GM23338 (cell line): Measurements from ENCODE around the gene UNC5A. TPM values are rescaled to one million over a fixed set of nuclear protein-coding genes. Genes with fewer than 3 reads are reported as not detected.

Experiments
- ATAC-seq: fragments of 200-7000 bp; cut with Tn5 transposase; 3 replicates; pipeline ENCODE4 v1.9.1; 2020
- DNase-seq: peaks from one replicate; pipeline ENCODE4 v3.0.0-alpha.2; 2015; ENCODE audit warnings: low spot score
- H2AFZ ChIP-seq: fragments of 200-600 bp; sonication (generic); 2 replicates; pipeline ENCODE4 v1.8.0; 2016; ENCODE audit warnings: antibody characterized with exemption, mild to moderate bottlenecking, moderate library complexity
- H3F3A ChIP-seq: fragments of 200-600 bp; sonication (generic); replicated peaks from 2 replicates; pipeline ENCODE4 v1.8.0; 2017; ENCODE audit warnings: antibody characterized with exemption, mixed run types, low read depth
- H3K27ac ChIP-seq: fragments of 200-600 bp; sonication (generic); 2 replicates; pipeline ENCODE4 v1.6.1; 2016; ENCODE audit warnings: low read depth
- H3K27me3 ChIP-seq: fragments of 200-600 bp; sonication (generic); 2 replicates; pipeline ENCODE4 v1.8.0; 2016; ENCODE audit warnings: mild to moderate bottlenecking, mixed run types, moderate library complexity; ENCODE audit not compliant: insufficient read depth
- H3K36me3 ChIP-seq: fragments of 200-600 bp; sonication (generic); 2 replicates; pipeline ENCODE4 v1.8.0; 2016; ENCODE audit warnings: mild to moderate bottlenecking; ENCODE audit not compliant: insufficient read depth
- H3K4me1 ChIP-seq: fragments of 200-600 bp; sonication (generic); 2 replicates; pipeline ENCODE4 v1.8.0; 2016; ENCODE audit warnings: mild to moderate bottlenecking, moderate library complexity; ENCODE audit not compliant: insufficient read depth
- H3K4me2 ChIP-seq: fragments of 200-600 bp; sonication (generic); 2 replicates; pipeline ENCODE4 v1.7.1; 2017; ENCODE audit warnings: mixed run types
- H3K4me3 ChIP-seq: fragments of 200-600 bp; sonication (generic); 2 replicates; pipeline ENCODE4 v1.6.1; 2016; ENCODE audit warnings: mixed run types
- H3K79me2 ChIP-seq: fragments of 200-600 bp; sonication (generic); replicated peaks from 2 replicates; pipeline ENCODE4 v1.8.0; 2017; ENCODE audit warnings: mild to moderate bottlenecking; ENCODE audit not compliant: insufficient read depth
- H3K9me2 ChIP-seq: fragments of 200-600 bp; sonication (generic); 2 replicates; pipeline ENCODE4 v1.8.0; 2017; ENCODE audit not compliant: insufficient read depth
- H4K20me1 ChIP-seq: fragments of 200-600 bp; sonication (generic); replicated peaks from 2 replicates; pipeline ENCODE4 v1.8.0; 2017; ENCODE audit warnings: mild to moderate bottlenecking; ENCODE audit not compliant: insufficient read depth
- H3K27ac Mint-ChIP-seq: 2 replicates; pipeline ENCODE4 v1.8.0; 2020; ENCODE audit warnings: inconsistent platforms, mild to moderate bottlenecking, moderate library complexity, mixed read lengths
- H3K27me3 Mint-ChIP-seq: 3 replicates; pipeline ENCODE4 v1.8.0; 2022; ENCODE audit warnings: low read depth, mild to moderate bottlenecking, moderate library complexity, mixed read lengths, inconsistent platforms; ENCODE audit not compliant: insufficient read depth, poor library complexity
- H3K36me3 Mint-ChIP-seq: 3 replicates; pipeline ENCODE4 v1.8.0; 2021; ENCODE audit warnings: low read depth, mild to moderate bottlenecking, inconsistent platforms, moderate library complexity, mixed read lengths
- H3K4me1 Mint-ChIP-seq: 3 replicates; pipeline ENCODE4 v1.8.0; 2020; ENCODE audit warnings: mild to moderate bottlenecking, inconsistent platforms, mixed read lengths
- H3K4me3 Mint-ChIP-seq: 3 replicates; pipeline ENCODE4 v1.8.0; 2021; ENCODE audit warnings: moderate library complexity, mild to moderate bottlenecking, inconsistent platforms, mixed read lengths
- H3K9me3 Mint-ChIP-seq: 3 replicates; pipeline ENCODE4 v1.8.0; 2020; ENCODE audit warnings: moderate library complexity, mild to moderate bottlenecking, inconsistent platforms, mixed read lengths
- CREB1 ChIP-seq: fragments of 250-450 bp; sonication (Bioruptor Pico); IDR thresholded peaks from 2 replicates; pipeline ENCODE4 v1.5.0; 2020; ENCODE audit warnings: low read depth, mild to moderate bottlenecking, moderate library complexity
- EZH2 ChIP-seq: fragments of 200-600 bp; sonication (generic); IDR thresholded peaks from one replicate; pipeline ENCODE4 v1.8.0; 2017; ENCODE audit warnings: antibody characterized with exemption, mild to moderate bottlenecking, low read depth; ENCODE audit not compliant: unreplicated experiment
- EZH2phosphoT487 ChIP-seq: fragments of 200-600 bp; sonication (generic); IDR thresholded peaks from one replicate; pipeline ENCODE4 v1.8.1; 2018; ENCODE audit warnings: antibody characterized with exemption; ENCODE audit not compliant: unreplicated experiment
- JUNB ChIP-seq: IDR thresholded peaks from one replicate; pipeline ENCODE4 v1.6.1; 2016; ENCODE audit warnings: antibody characterized with exemption; ENCODE audit not compliant: unreplicated experiment
- NANOG ChIP-seq: IDR thresholded peaks from 2 replicates; pipeline ENCODE4 v1.6.1; 2016; ENCODE audit warnings: antibody characterized with exemption, borderline replicate concordance
- POLR2AphosphoS5 ChIP-seq: IDR thresholded peaks from 2 replicates; pipeline ENCODE4 v1.6.1; 2016; ENCODE audit warnings: antibody characterized with exemption, low read depth
- STAT1 ChIP-seq: IDR thresholded peaks from one replicate; pipeline ENCODE4 v1.6.1; 2016; ENCODE audit warnings: antibody characterized with exemption; ENCODE audit not compliant: unreplicated experiment
- ZNF114 ChIP-seq: fragments of 250-450 bp; sonication (Bioruptor Pico); IDR thresholded peaks from 2 replicates; pipeline ENCODE4 v1.5.0; 2020; ENCODE audit warnings: mild to moderate bottlenecking, moderate library complexity
- ZNF331 ChIP-seq: fragments of 250-450 bp; sonication (Bioruptor Pico); IDR thresholded peaks from 2 replicates; pipeline ENCODE4 v1.5.0; 2020; ENCODE audit warnings: low read depth, mild to moderate bottlenecking, moderate library complexity
- polyA plus RNA-seq: library from polyadenylated mRNA; unstranded; fragments of >200 nt; fragmentation: Nextera tagmentation; extraction: Ambion mirVana; gene quantifications from 2 replicates; pipeline ENCODE4 v1.2.1, GENCODE V29; 2016
- total RNA-seq: library from RNA; depleted of rRNA; stranded (reverse); fragments of >200 nt; shearing (Covaris generic); gene quantifications from 2 replicates; pipeline ENCODE4 v1.2.3, GENCODE V29; 2014
- TF ChIP-seq, protein P1 (sequence below): IDR thresholded peaks from 2 replicates; pipeline ENCODE4 v1.6.1; 2016; ENCODE audit warnings: antibody characterized with exemption
- TF ChIP-seq, protein P2 (sequence below): fragments of 250-450 bp; sonication (Bioruptor Pico); IDR thresholded peaks from 2 replicates; pipeline ENCODE4 v1.5.0; 2020; ENCODE audit warnings: mild to moderate bottlenecking, moderate library complexity
- TF ChIP-seq, protein P3 (sequence below), 2 experiments: fragments of 200-600 bp in 1 of 2; sonication (generic) in 1 of 2; conservative IDR thresholded peaks; 2 replicates each; pipeline versions ENCODE4 v1.5.1 to v1.6.1; 2016 to 2017; ENCODE audit warnings: antibody characterized with exemption in 2 of 2, low read depth in 2 of 2, mild to moderate bottlenecking in 2 of 2, moderate library complexity in 1 of 2
- TF ChIP-seq, protein P4 (sequence below): IDR thresholded peaks from one replicate; pipeline ENCODE4 v1.6.1; 2018; ENCODE audit warnings: antibody characterized with exemption; ENCODE audit not compliant: unreplicated experiment

Gene UNC5A
- total and polyA plus RNA-seq, 2 experiments from 2014 or later = 0.92 to 3.9 TPM

DNA sequence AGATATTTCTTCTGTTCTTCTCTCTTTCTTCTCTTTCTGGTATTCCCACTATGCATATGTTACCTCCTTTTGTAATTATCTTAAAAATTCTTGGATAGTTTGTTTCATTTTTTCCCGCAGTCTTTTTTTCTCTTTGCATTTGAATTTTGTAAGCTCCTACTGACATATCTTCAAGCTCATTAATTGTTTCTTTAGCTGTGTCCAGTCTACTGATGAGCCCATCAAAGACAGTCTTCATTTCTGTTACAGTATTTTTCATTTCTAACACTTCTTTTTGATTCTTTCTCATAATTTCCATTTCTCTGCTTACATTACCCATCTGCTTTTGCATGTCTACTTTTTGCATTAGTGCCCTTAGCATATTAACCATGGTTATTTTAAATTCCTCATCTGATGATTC lies 44.7 kb upstream of the UNC5A start:
- Histone ChIP-seq H3K79me2 (no peaks in the 10 kb centered on the region), H3F3A (no peaks in the 10 kb centered on the region), H4K20me1 (no peaks in the 10 kb centered on the region), H3K4me2 (no peak overlapping the region), H3K36me3 (no peaks in the 10 kb centered on the region), H3K27ac (no peak overlapping the region), H3K4me1 (peaks cover 7% of the 10 kb centered on the region; the same call in 1 of the 2 replicates), H3K9me2 (no peaks in the 10 kb centered on the region; the same call in 1 of the 2 replicates), H2AFZ (no peak overlapping the region), H3K27me3 (no peaks in the 10 kb centered on the region), H3K4me3 (no peak overlapping the region)
- H3K4me3 Mint-ChIP-seq = no peak overlapping the region
- no peak overlapping the region for H3K27ac Mint-ChIP-seq
- H3K36me3 Mint-ChIP-seq = no peaks in the 10 kb centered on the region
- DNase-seq (no peak), ATAC-seq (no peak)
- peaks cover 7% of the 10 kb centered on the region; the same call in 2 of the 3 replicates for H3K9me3 Mint-ChIP-seq
- TF ChIP-seq, protein P1, sequence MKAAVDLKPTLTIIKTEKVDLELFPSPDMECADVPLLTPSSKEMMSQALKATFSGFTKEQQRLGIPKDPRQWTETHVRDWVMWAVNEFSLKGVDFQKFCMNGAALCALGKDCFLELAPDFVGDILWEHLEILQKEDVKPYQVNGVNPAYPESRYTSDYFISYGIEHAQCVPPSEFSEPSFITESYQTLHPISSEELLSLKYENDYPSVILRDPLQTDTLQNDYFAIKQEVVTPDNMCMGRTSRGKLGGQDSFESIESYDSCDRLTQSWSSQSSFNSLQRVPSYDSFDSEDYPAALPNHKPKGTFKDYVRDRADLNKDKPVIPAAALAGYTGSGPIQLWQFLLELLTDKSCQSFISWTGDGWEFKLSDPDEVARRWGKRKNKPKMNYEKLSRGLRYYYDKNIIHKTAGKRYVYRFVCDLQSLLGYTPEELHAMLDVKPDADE = no peak
- no peak for TF ChIP-seq EZH2phosphoT487
- TF ChIP-seq ZNF114 (CRISPR knock-in tag) = no peak
- no peak for TF ChIP-seq CREB1 (CRISPR knock-in tag)
- TF ChIP-seq, protein P2, sequence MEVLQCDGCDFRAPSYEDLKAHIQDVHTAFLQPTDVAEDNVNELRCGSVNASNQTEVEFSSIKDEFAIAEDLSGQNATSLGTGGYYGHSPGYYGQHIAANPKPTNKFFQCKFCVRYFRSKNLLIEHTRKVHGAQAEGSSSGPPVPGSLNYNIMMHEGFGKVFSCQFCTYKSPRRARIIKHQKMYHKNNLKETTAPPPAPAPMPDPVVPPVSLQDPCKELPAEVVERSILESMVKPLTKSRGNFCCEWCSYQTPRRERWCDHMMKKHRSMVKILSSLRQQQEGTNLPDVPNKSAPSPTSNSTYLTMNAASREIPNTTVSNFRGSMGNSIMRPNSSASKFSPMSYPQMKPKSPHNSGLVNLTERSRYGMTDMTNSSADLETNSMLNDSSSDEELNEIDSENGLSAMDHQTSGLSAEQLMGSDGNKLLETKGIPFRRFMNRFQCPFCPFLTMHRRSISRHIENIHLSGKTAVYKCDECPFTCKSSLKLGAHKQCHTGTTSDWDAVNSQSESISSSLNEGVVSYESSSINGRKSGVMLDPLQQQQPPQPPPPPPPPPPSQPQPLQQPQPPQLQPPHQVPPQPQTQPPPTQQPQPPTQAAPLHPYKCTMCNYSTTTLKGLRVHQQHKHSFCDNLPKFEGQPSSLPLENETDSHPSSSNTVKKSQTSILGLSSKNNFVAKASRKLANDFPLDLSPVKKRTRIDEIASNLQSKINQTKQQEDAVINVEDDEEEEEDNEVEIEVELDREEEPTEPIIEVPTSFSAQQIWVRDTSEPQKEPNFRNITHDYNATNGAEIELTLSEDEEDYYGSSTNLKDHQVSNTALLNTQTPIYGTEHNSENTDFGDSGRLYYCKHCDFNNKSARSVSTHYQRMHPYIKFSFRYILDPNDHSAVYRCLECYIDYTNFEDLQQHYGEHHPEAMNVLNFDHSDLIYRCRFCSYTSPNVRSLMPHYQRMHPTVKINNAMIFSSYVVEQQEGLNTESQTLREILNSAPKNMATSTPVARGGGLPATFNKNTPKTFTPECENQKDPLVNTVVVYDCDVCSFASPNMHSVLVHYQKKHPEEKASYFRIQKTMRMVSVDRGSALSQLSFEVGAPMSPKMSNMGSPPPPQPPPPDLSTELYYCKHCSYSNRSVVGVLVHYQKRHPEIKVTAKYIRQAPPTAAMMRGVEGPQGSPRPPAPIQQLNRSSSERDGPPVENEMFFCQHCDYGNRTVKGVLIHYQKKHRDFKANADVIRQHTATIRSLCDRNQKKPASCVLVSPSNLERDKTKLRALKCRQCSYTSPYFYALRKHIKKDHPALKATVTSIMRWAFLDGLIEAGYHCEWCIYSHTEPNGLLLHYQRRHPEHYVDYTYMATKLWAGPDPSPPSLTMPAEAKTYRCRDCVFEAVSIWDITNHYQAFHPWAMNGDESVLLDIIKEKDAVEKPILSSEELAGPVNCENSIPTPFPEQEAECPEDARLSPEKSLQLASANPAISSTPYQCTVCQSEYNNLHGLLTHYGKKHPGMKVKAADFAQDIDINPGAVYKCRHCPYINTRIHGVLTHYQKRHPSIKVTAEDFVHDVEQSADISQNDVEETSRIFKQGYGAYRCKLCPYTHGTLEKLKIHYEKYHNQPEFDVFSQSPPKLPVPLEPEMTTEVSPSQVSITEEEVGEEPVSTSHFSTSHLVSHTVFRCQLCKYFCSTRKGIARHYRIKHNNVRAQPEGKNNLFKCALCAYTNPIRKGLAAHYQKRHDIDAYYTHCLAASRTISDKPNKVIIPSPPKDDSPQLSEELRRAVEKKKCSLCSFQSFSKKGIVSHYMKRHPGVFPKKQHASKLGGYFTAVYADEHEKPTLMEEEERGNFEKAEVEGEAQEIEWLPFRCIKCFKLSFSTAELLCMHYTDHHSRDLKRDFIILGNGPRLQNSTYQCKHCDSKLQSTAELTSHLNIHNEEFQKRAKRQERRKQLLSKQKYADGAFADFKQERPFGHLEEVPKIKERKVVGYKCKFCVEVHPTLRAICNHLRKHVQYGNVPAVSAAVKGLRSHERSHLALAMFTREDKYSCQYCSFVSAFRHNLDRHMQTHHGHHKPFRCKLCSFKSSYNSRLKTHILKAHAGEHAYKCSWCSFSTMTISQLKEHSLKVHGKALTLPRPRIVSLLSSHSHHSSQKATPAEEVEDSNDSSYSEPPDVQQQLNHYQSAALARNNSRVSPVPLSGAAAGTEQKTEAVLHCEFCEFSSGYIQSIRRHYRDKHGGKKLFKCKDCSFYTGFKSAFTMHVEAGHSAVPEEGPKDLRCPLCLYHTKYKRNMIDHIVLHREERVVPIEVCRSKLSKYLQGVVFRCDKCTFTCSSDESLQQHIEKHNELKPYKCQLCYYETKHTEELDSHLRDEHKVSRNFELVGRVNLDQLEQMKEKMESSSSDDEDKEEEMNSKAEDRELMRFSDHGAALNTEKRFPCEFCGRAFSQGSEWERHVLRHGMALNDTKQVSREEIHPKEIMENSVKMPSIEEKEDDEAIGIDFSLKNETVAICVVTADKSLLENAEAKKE = no peak
- TF ChIP-seq ZNF331 (CRISPR knock-in tag) = no peak
- TF ChIP-seq POLR2AphosphoS5 = no peak
- TF ChIP-seq, protein P3, sequence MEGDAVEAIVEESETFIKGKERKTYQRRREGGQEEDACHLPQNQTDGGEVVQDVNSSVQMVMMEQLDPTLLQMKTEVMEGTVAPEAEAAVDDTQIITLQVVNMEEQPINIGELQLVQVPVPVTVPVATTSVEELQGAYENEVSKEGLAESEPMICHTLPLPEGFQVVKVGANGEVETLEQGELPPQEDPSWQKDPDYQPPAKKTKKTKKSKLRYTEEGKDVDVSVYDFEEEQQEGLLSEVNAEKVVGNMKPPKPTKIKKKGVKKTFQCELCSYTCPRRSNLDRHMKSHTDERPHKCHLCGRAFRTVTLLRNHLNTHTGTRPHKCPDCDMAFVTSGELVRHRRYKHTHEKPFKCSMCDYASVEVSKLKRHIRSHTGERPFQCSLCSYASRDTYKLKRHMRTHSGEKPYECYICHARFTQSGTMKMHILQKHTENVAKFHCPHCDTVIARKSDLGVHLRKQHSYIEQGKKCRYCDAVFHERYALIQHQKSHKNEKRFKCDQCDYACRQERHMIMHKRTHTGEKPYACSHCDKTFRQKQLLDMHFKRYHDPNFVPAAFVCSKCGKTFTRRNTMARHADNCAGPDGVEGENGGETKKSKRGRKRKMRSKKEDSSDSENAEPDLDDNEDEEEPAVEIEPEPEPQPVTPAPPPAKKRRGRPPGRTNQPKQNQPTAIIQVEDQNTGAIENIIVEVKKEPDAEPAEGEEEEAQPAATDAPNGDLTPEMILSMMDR (conservative IDR thresholded peaks at IDR 0.05; ENCODE audit: low read depth in 2 of 2) = no peak
- TF ChIP-seq NANOG = no peak
- TF ChIP-seq, protein P4, sequence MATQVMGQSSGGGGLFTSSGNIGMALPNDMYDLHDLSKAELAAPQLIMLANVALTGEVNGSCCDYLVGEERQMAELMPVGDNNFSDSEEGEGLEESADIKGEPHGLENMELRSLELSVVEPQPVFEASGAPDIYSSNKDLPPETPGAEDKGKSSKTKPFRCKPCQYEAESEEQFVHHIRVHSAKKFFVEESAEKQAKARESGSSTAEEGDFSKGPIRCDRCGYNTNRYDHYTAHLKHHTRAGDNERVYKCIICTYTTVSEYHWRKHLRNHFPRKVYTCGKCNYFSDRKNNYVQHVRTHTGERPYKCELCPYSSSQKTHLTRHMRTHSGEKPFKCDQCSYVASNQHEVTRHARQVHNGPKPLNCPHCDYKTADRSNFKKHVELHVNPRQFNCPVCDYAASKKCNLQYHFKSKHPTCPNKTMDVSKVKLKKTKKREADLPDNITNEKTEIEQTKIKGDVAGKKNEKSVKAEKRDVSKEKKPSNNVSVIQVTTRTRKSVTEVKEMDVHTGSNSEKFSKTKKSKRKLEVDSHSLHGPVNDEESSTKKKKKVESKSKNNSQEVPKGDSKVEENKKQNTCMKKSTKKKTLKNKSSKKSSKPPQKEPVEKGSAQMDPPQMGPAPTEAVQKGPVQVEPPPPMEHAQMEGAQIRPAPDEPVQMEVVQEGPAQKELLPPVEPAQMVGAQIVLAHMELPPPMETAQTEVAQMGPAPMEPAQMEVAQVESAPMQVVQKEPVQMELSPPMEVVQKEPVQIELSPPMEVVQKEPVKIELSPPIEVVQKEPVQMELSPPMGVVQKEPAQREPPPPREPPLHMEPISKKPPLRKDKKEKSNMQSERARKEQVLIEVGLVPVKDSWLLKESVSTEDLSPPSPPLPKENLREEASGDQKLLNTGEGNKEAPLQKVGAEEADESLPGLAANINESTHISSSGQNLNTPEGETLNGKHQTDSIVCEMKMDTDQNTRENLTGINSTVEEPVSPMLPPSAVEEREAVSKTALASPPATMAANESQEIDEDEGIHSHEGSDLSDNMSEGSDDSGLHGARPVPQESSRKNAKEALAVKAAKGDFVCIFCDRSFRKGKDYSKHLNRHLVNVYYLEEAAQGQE = no peak
- no peak for TF ChIP-seq EZH2
- no peak for TF ChIP-seq STAT1
- TF ChIP-seq JUNB = no peak
- peaks cover 1% of the 10 kb centered on the region for H3K27me3 Mint-ChIP-seq
- no peaks in the 10 kb centered on the region for H3K4me1 Mint-ChIP-seq
